DMS53 (cell line): Measurements from ENCODE around the gene GJB2.

Source experiments
- DNase-seq: peaks from one replicate; lab custom pipeline; 2025; lab: John Stamatoyannopoulos, UW

The GJB2 gene

DNA sequence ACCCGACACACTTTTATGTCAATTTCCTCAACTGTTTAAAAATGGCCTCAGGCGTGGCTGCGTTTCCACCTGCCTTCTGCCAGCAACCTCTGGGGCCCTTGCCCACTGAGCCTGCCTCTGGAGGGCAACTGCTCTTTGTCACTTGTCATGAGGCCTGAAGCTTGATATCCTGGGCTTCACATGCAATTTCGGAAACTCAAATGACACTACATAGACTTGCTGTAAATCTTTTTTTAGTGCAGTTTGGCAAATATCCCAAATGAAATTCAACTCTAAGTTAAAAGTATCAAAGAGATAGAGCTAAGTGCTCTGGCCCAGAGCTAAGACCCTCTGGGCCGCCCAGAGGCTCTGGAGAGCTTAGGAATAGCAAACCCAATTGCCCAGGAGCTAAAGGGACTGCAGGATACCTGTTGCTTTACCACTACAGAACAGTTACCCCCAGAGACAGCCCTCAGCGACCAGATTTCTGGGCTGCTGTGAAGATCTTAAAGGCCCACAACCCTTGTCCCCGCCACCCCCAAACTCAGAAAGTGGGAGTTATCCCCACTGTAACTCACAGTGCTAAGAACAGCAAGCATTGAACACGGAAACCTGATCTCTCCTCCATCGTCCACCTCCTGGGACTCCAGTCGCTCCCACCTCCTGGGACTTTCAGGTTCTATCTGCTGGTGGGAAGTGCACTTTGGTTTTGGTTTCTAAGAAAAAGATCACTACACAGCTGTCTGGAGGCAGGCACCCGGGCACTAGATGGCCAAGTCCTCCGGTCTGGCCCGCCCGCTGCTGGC is 51.3 kb downstream of the GJB2 start:
- DNase-seq = peak; percentile 13

DNA sequence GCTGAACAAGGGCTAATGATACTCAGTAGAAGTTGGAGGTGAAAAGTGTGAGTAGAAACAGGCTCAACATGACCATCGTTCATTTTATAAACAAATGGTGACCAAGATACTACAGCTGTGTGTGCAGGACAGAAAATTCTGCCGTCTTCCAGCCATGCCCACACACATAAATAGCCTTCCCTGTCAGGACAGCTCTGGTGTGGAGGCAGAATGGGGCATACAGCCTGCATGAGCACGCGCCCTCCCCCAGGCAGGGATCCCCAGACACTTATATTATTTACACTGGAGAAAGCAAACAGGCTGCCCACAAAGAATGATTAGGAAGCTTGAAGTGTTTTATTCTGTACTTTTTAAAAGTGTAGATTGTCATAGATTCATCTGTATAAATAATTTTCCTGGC is 52.3 kb downstream of the GJB2 start:
- DNase-seq = peak; percentile 48

DNA sequence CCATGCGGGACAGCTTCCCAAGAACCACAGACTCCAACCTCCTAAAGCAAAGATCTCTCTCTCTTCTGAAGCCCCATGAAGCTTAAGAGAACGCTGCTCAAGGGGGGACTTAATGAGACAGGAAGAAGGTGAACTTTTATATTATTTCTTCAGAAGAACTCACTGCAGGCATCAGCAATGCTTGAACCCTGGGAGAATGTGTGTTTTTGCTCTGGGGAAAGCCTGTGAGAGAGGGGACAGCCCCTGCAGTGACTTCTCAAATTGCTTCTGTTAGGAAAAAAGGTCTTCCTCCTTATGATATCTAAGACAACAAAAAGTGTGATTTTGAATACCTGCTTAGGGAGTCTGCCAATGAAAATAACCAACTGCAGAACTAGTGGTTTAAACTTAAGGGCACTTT is 54.9 kb downstream of the GJB2 start:
- no peak for DNase-seq
